ENCODE measurements around the gene ST3GAL3. TPM values are rescaled to one million over a fixed set of nuclear protein-coding genes. Genes with fewer than 3 reads are reported as not detected.

The ST3GAL3 gene
- total RNA-seq, 2 experiments from 2014 or later = 15.8 to 20.9 TPM

DNA sequence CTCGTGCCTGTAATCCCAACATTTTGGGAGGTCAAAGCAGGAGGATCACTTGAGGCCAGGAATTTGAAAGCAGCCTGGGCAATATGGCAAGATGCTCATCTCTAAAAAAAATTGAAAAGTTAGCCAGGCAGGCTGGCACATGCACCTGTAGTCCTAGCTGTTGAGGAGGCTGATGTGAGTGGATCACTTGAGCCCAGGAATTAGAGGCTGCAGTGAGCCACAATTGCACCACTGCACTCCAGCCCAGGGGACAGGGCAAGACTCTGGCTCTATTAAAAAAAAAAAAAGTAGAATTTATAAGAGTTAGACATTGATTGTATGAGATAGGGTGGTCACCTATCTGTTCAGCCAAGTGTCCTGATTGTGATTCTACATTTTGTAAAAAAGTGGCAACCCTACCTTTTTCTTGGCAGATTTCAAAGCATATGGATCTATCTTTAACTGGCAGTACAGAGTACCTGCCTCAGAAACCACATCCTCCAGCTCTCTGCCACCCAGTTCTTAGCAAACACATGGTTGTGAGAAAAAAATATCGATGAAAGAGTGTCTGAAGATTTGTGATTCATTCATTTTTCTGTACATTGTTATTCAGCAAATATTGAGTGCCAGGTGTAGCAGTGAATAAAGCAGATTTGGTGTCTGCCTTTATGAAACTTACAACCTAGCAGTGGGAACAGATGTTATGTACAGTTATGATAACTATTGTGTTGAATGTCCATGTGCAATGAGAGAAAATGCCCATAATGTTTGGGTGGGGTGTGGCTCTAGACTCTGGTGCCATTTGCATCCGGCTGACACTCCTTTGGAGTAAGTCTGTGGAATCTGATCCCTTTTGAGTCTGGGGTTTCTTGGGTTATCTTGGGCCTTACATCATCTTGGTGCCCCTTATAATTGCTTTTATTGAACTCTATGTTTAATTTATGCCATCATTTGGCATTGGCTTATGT, 82.5 kb downstream of the ST3GAL3 start:
- peak; percentile 26 for DNase-seq
- no peak overlapping the region for H3K27ac Mint-ChIP-seq
- ATAC-seq = peak; percentile 79
- H3K9me3 Mint-ChIP-seq (ENCODE audit: low read depth) = no peaks in the 10 kb centered on the region
- POLR2A ChIA-PET = no interaction called here
- H3K4me3 Mint-ChIP-seq = no peak overlapping the region
- intact Hi-C loops (cut with DNase I, micrococcal nuclease) = no loop called here
- H3K4me1 Mint-ChIP-seq = peaks cover 9% of the 10 kb centered on the region
- peaks cover 5% of the 10 kb centered on the region for H3K36me3 Mint-ChIP-seq (ENCODE audit: low read depth)
- H3K27me3 Mint-ChIP-seq = no peaks in the 10 kb centered on the region
- CTCF ChIA-PET = interaction anchor here (0.7 kb wide), 1 partner anchor 19 kb away, joined by 3 read pairs; no protein-coding TSS in a partner anchor

DNA sequence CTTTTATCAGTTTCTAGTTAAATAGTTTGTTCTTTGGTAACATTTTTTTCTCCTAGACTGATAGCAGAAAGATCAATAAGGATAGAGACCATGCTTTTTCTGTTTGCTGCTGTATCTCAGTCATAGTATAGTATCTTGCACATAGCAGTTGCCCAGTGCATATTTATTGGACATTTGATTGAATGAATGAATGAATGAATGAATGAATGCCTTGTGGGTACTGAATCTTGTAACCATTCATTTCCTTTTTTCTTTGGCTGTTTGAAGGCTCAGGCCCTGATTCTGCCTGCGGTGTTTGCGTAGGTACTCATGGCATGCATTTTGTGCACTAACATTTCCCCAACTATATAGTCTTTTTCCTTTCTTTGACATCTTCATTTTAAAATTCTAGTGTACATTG, 83.9 kb downstream of the ST3GAL3 start:
- POLR2A ChIA-PET = no interaction called here
- CTCF ChIA-PET = interaction anchor here (0.6 kb wide), 1 partner anchor 143 kb away, joined by 3 read pairs; no protein-coding TSS in a partner anchor
- no peak overlapping the region for H3K27ac Mint-ChIP-seq
- intact Hi-C loops (cut with DNase I, micrococcal nuclease) = no loop called here
- H3K4me3 Mint-ChIP-seq = no peak overlapping the region
- no peak for ATAC-seq
- peaks cover 9% of the 10 kb centered on the region for H3K4me1 Mint-ChIP-seq
- no peaks in the 10 kb centered on the region for H3K27me3 Mint-ChIP-seq
- no peak for DNase-seq
- no peaks in the 10 kb centered on the region for H3K9me3 Mint-ChIP-seq (ENCODE audit: low read depth)
- peaks cover 8% of the 10 kb centered on the region for H3K36me3 Mint-ChIP-seq (ENCODE audit: low read depth)

DNA sequence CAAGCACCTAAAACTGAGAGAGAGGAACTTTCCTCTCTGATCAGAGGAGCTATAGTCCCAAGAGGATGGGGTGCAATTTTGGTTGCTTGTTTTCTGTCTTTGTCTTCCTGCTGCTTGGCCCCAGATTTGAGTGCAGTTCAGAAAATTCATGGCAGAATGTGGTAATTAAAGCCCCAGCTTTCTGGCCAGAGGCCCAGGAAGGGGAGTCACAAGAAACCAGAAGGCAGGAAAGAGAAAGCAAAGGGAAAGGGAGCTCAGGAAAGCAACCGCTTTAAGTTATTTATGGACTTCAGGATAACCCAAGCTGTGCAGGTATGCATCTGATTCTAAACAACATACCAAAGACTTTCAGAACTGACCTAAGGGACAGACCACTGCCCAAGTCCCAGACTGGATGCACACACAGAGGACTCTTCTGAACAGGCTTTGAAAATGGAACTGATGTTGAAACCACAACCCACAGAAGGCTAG, 88.8 kb downstream of the ST3GAL3 start:
- Mint-ChIP-seq H3K36me3 (ENCODE audit: low read depth) (peaks cover 14% of the 10 kb centered on the region), H3K4me1 (peaks cover 7% of the 10 kb centered on the region), H3K27ac (no peak overlapping the region), H3K27me3 (no peaks in the 10 kb centered on the region), H3K4me3 (no peak overlapping the region), H3K9me3 (ENCODE audit: low read depth) (no peaks in the 10 kb centered on the region)
- ATAC-seq (no peak), DNase-seq (no peak)
- ChIA-PET POLR2A (no interaction called here), CTCF (interaction anchor here (2.0 kb wide), 1 partner anchor 138 kb away, joined by 10 read pairs; no protein-coding TSS in a partner anchor)
- intact Hi-C loops (cut with DNase I, micrococcal nuclease) = no loop called here

DNA sequence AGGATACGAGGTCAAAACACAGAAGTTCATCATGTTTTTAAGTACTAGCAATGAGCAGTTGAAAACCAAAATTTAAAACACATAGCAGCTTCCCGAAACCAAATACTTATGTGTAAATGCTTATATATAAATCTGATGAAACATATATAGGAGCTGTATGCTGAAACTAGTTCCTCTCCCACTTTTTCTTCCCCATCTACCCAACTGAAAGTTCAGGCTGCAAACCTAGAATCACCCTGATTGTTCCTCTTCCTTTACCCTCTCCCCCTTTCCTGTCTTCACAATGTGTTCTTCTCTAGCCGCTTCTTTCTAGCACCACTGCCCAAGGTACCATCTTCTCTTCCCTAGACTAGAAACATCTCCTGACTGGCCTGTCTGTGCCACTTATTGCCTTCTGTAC, 90.6 kb downstream of the ST3GAL3 start:
- peaks cover 7% of the 10 kb centered on the region for H3K4me1 Mint-ChIP-seq
- ChIA-PET CTCF (interaction anchor here (0.8 kb wide), 1 partner anchor 250 kb away, joined by 3 read pairs; no protein-coding TSS in a partner anchor), POLR2A (no interaction called here)
- H3K9me3 Mint-ChIP-seq (ENCODE audit: low read depth) = no peaks in the 10 kb centered on the region
- intact Hi-C loops (cut with DNase I, micrococcal nuclease) = no loop called here
- ATAC-seq (no peak), DNase-seq (no peak)
- peaks cover 12% of the 10 kb centered on the region for H3K36me3 Mint-ChIP-seq (ENCODE audit: low read depth)
- H3K4me3 Mint-ChIP-seq = no peak overlapping the region
- no peaks in the 10 kb centered on the region for H3K27me3 Mint-ChIP-seq
- H3K27ac Mint-ChIP-seq = no peak overlapping the region

DNA sequence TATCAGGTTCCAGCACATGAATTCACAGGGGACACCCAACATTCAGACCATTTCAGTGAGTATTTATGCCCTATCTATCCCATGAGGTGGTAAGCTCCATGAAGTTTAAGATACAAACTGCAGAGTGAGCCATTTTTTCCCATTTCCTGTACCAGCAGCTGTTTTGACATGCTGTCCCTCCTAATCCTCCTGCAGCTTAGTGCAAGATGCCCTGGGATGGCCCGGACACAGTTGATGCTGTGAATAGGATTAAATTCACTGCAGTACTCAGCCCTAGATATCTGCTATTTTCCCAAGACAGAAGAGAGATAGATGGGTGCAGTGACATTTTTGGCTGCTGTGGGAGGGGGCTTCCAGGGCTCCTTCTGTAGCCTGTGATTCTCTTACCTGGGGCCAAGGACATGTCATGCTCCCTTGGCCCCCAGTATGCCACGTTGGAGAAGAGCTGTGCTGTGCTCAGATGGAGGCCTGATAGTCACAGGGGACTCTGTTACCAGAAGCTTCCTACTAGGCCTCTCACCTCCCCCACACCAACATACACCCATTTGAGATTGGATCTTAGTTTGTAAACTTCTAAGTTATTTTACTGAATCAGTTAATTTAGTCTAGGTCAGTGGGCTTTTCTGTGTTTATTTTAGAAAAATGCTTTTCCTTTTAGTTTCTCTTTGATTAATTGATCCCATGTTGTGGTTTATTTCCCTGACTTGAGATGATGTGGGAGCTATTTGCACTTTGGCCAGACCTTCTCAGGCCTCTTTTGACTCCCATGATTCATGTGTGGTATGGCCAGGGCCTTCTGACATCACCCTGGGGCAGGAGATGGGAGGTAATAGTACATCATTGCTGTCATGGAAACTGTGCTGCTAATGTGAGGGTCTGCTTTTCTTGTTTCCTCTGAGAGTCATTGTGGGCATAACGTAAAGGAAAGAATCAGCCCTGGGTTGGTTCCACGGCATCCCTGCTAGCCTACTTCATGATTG, 92.6 kb downstream of the ST3GAL3 start:
- H3K36me3 Mint-ChIP-seq (ENCODE audit: low read depth) = peaks cover 12% of the 10 kb centered on the region
- POLR2A ChIA-PET = no interaction called here
- no peaks in the 10 kb centered on the region for H3K27me3 Mint-ChIP-seq
- H3K9me3 Mint-ChIP-seq (ENCODE audit: low read depth) = no peaks in the 10 kb centered on the region
- ATAC-seq (peak; percentile 30), DNase-seq (peak; percentile 11)
- intact Hi-C loops (cut with DNase I, micrococcal nuclease) = no loop called here
- no peak overlapping the region for H3K27ac Mint-ChIP-seq
- CTCF ChIA-PET = no interaction called here
- H3K4me1 Mint-ChIP-seq = peaks cover 7% of the 10 kb centered on the region
- H3K4me3 Mint-ChIP-seq = no peak overlapping the region

DNA sequence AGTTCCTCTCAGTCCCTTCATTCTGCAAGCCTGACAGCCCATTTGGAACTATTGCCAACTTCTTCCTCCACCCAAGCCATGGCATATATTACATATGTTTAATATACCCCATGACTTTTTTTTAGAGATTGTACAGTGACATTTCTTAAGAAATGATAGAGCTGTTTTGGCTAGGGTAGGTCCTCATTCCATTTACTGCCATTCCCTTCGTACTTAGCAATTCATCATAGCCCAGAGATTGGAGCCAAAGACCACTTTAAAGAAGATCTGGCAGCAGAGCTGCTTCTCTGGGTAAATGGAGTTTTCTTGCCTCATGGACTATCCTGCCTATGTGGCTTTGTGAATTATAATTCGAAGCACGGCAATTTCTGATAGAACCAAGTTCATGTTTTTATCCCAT, 93.4 kb downstream of the ST3GAL3 start:
- intact Hi-C loops (cut with DNase I, micrococcal nuclease) = no loop called here
- no peak for ATAC-seq

DNA sequence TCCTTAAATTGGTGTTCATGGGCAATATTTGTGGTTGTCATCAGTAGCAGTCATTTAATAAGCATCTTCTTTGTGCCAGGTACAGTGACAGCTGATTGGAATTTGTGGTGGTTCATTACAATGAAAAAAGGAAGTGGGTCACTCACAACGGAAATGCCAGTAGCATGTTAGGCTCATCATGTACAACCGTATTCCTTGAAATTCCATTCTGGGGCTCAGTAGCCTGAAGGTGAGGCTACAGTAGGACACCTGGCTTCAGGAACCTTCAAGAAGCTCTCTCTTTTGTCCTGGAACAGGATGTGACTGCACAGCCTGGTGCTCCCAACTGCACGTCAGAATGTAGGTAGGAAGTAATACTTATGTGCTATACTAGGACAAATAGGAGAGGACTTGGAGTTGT, 93.9 kb downstream of the ST3GAL3 start:
- POLR2A ChIA-PET = no interaction called here
- DNase-seq = no peak
- H3K27ac Mint-ChIP-seq = no peak overlapping the region
- no peak overlapping the region for H3K4me3 Mint-ChIP-seq
- H3K9me3 Mint-ChIP-seq (ENCODE audit: low read depth) = no peaks in the 10 kb centered on the region
- peaks cover 7% of the 10 kb centered on the region for H3K4me1 Mint-ChIP-seq
- H3K36me3 Mint-ChIP-seq (ENCODE audit: low read depth) = peaks cover 9% of the 10 kb centered on the region
- intact Hi-C loops (cut with DNase I, micrococcal nuclease) = no loop called here
- ATAC-seq = no peak
- CTCF ChIA-PET = no interaction called here
- H3K27me3 Mint-ChIP-seq = no peaks in the 10 kb centered on the region

More for the DNA sequence above, 93.4 kb downstream of the ST3GAL3 start:
- Mint-ChIP-seq H3K4me1 (peaks cover 7% of the 10 kb centered on the region), H3K9me3 (ENCODE audit: low read depth) (no peaks in the 10 kb centered on the region), H3K27me3 (no peaks in the 10 kb centered on the region), H3K36me3 (ENCODE audit: low read depth) (peaks cover 12% of the 10 kb centered on the region), H3K27ac (no peak overlapping the region), H3K4me3 (no peak overlapping the region)
- POLR2A ChIA-PET = no interaction called here
- no peak for DNase-seq
- CTCF ChIA-PET = no interaction called here

DNA sequence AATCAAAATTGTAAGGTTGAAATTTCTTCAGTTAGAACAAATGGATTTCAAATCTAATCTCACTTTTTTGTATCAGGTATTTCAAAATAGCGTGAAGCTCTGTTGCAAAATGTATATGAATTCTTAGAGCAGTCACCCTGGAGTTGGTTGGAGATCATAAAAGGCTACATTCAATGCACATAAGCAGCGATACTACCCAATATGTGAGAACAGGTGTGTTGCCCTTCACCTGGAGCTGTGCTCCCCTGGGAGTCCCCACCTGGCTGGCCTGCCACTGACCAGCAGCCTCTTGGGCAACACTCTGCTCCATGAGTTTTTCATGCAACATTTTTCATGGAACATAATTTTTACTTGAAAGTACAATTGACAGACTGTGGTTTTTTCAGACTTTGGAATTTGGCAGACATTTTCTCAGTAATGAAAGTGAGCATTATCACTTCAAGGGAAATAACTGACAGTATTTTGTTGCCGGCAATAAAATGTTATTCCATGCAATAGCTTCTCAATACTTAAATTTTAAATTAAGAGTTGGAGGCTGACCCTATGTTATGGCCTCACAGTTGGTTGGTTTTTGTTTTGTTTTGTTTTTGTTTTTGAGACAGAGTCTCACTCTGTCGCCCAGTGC, 95.1 kb downstream of the ST3GAL3 start:
- H3K27me3 Mint-ChIP-seq = no peaks in the 10 kb centered on the region
- H3K36me3 Mint-ChIP-seq (ENCODE audit: low read depth) = peaks cover 8% of the 10 kb centered on the region
- H3K4me3 Mint-ChIP-seq = no peak overlapping the region
- intact Hi-C loops (cut with DNase I, micrococcal nuclease) = no loop called here
- H3K4me1 Mint-ChIP-seq = peaks cover 7% of the 10 kb centered on the region
- no peaks in the 10 kb centered on the region for H3K9me3 Mint-ChIP-seq (ENCODE audit: low read depth)
- ATAC-seq = no peak
- CTCF ChIA-PET = interaction anchor here (1.5 kb wide), 1 partner anchor 132 kb away, joined by 5 read pairs; no protein-coding TSS in a partner anchor
- POLR2A ChIA-PET = no interaction called here
- H3K27ac Mint-ChIP-seq = no peak overlapping the region
- DNase-seq = no peak

DNA sequence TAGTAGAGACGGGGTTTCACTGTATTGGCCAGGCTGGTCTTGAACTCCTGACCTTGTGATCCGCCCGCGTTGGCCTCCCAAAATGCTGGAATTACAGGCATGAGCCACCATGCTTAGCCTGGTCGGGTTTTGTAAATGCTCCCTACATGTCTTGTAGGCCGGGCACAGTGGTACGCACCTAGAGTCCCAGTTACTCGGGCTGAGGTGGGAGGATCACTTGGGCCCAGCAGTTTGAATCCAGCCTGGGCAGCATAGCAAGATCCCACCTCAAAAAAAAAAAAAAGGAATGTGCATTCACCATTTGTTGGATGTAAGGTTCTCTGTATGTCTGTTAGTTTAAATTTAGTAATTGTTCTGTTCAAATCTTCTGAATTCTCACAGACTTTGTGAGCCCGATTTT, 95.8 kb downstream of the ST3GAL3 start:
- Mint-ChIP-seq H3K4me3 (no peak overlapping the region), H3K27ac (no peak overlapping the region), H3K36me3 (ENCODE audit: low read depth) (peaks cover 10% of the 10 kb centered on the region), H3K4me1 (peaks cover 7% of the 10 kb centered on the region), H3K27me3 (no peaks in the 10 kb centered on the region), H3K9me3 (ENCODE audit: low read depth) (peaks cover 3% of the 10 kb centered on the region)
- ChIA-PET CTCF (no interaction called here), POLR2A (no interaction called here)
- ATAC-seq (no peak), DNase-seq (no peak)
- intact Hi-C loops (cut with DNase I, micrococcal nuclease) = no loop called here

DNA sequence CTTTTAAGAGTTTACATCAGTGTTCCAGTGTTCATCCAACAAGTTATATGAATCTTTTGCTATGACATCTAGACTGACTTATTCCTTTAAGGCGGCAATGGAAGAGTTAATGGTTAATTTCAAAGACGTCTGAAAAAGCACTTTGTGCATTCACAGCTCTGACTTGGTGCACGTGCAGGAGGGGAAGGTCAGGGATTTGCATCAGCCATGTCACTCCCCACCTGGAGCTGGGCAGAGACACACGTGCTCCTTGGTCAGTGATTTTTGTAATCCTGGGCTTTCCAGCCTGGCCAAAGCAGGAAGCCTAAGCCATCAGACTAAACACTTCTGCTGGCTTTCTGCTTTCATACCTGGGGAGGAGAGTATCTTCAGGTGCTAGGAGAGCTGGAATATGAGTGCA, 96.3 kb downstream of the ST3GAL3 start:
- Mint-ChIP-seq H3K4me3 (no peak overlapping the region), H3K4me1 (peaks cover 7% of the 10 kb centered on the region), H3K9me3 (ENCODE audit: low read depth) (peaks cover 8% of the 10 kb centered on the region), H3K27ac (no peak overlapping the region), H3K27me3 (no peaks in the 10 kb centered on the region), H3K36me3 (ENCODE audit: low read depth) (peaks cover 15% of the 10 kb centered on the region)
- ChIA-PET CTCF (no interaction called here), POLR2A (no interaction called here)
- intact Hi-C loops (cut with DNase I, micrococcal nuclease) = no loop called here
- ATAC-seq = no peak
- DNase-seq = no peak

DNA sequence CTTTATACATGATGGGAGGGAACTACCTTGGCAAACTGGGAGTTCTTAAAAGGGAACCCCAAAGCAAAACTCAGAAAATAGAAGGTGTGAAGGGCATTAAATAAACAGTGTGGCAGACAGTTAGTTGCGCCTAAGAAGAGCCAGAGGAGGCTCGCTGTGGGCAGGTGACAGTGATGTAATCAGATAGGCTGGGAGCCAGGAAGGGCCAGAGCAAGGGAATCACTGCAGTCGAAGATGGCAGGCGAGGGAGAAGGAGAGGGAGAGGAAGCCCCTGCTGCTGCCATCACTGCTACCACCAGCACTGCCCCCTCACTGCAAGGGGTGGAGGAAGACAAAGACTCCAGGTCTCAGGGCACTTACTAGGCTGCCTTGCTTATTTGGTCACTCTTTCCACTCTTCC, 97.2 kb downstream of the ST3GAL3 start:
- ChIA-PET POLR2A (no interaction called here), CTCF (no interaction called here)
- Mint-ChIP-seq H3K36me3 (ENCODE audit: low read depth) (peaks cover 20% of the 10 kb centered on the region), H3K27ac (no peak overlapping the region), H3K4me3 (no peak overlapping the region), H3K27me3 (no peaks in the 10 kb centered on the region), H3K4me1 (peaks cover 7% of the 10 kb centered on the region), H3K9me3 (ENCODE audit: low read depth) (peaks cover 12% of the 10 kb centered on the region)
- ATAC-seq (no peak), DNase-seq (no peak)
- intact Hi-C loops (cut with DNase I, micrococcal nuclease) = no loop called here

All from activated CD4-positive, alpha-beta T cell treated with anti-CD3 and anti-CD28 coated beads for 36 hours (primary cell).